Measurements from ENCODE around the gene EDEM2.
"Not testable (repeated sequence)": the region's sequence is repeated elsewhere in the genome, so short reads cannot be mapped to it uniquely, and the experiment has no call there.

The EDEM2 gene

GRCh38 chr20:35117629-35118028 is 29.5 kb downstream of the EDEM2 start:
- DNase-seq (ENCODE audit: insufficient read length, low spot score) (no peak), FAIRE-seq (no peak)
- TF ChIP-seq, protein P1, sequence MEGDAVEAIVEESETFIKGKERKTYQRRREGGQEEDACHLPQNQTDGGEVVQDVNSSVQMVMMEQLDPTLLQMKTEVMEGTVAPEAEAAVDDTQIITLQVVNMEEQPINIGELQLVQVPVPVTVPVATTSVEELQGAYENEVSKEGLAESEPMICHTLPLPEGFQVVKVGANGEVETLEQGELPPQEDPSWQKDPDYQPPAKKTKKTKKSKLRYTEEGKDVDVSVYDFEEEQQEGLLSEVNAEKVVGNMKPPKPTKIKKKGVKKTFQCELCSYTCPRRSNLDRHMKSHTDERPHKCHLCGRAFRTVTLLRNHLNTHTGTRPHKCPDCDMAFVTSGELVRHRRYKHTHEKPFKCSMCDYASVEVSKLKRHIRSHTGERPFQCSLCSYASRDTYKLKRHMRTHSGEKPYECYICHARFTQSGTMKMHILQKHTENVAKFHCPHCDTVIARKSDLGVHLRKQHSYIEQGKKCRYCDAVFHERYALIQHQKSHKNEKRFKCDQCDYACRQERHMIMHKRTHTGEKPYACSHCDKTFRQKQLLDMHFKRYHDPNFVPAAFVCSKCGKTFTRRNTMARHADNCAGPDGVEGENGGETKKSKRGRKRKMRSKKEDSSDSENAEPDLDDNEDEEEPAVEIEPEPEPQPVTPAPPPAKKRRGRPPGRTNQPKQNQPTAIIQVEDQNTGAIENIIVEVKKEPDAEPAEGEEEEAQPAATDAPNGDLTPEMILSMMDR (IDR thresholded peaks at IDR 0.05; ENCODE audit: insufficient read depth, missing control alignments): no peak

- no peak for FAIRE-seq
- TF ChIP-seq, protein P1 (IDR thresholded peaks at IDR 0.05; ENCODE audit: insufficient read depth, missing control alignments): no peak
- no peak for DNase-seq (ENCODE audit: insufficient read length, low spot score)
These were observed 29.9 kb downstream of the EDEM2 start for GRCh38 chr20:35117196-35117595.

DNA sequence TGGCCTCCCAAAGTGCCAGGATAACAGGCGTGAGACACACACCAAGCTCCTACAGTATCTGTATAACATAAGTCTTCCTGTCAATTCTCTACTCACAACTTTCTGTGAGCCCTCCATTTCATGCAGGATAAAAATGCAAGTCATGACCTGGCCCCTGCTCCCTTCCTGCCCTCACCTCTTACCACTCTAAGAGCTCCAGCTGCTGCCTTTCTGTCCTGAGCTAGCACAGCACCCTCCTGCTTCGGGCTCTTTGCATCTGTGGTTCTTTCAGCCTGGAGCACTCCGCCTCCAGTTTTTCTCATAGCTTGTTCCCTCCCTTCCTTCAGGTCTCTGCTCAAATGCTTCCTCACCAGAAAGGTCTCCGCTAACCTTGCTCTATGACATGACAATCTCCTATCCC is 30.9 kb downstream of the EDEM2 start:
- FAIRE-seq: no peak
- TF ChIP-seq, protein P1 (IDR thresholded peaks at IDR 0.05; ENCODE audit: insufficient read depth, missing control alignments): no peak
- no peak for DNase-seq (ENCODE audit: insufficient read length, low spot score)

GRCh38 chr20:35115606-35116005 is 31.5 kb downstream of the EDEM2 start:
- TF ChIP-seq, protein P1 (IDR thresholded peaks at IDR 0.05; ENCODE audit: insufficient read depth, missing control alignments): no peak
- FAIRE-seq (no peak), DNase-seq (ENCODE audit: insufficient read length, low spot score) (no peak)

DNA sequence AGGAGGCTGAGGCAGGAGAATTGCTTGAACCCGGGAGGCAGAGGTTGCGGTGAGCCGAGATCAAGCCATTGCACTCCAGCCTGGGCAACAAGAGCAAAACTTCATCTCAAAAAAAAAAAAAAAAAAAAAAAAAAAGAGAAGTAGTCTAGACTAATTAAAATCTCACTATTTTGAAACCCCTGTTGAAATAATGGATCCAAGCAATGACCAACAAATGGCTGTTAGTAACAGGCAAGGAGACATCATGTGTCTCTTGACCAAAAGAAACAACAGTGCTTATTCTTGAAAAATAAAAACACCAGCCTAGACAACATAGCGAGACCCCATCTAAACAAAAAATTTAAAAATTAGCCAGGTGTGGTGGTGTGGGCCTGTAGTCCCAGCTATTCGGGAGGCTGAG is 34.9 kb downstream of the EDEM2 start:
- DNase-seq (ENCODE audit: insufficient read length, low spot score); FAIRE-seq: not testable (repeated sequence)

GRCh38 chr20:35111141-35111888 is 35.8 kb downstream of the EDEM2 start:
- TF ChIP-seq, protein P1 (IDR thresholded peaks at IDR 0.05; ENCODE audit: insufficient read depth, missing control alignments): no peak
- DNase-seq (ENCODE audit: insufficient read length, low spot score): no peak
- FAIRE-seq: no peak

DNA sequence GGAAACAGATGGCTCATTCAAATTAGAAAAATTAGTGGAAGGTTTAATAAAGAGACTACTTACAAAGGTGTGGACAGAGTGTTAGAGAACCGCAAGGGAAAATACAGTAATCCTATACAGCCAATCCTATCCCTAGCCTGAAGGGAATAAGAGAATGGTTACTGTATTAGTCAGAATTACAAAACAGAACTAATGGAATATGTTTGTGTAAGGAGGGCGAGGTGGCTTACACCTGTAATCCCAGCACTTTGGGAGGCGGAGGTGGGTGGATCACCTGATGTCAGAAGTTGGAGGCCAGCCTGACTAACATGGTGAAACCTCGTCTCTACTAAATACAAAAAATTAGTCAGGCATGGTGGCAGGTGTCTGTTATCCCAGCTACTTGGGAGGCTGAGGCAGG is 38.2 kb downstream of the EDEM2 start:
- FAIRE-seq: no peak
- TF ChIP-seq, protein P1 (IDR thresholded peaks at IDR 0.05; ENCODE audit: insufficient read depth, missing control alignments): no peak
- DNase-seq (ENCODE audit: insufficient read length, low spot score): no peak
